GM19238 (cell line): ENCODE results near the gene RIMKLA.
A peak's percentile ranks its signal among the peaks of the same experiment; 100 is the strongest.

Experiments
- DNase-seq: peaks from one replicate; pipeline ENCODE4 v3.0.0; 2011; ENCODE audit warnings: low spot score; ENCODE audit not compliant: insufficient read length

The RIMKLA gene

DNA sequence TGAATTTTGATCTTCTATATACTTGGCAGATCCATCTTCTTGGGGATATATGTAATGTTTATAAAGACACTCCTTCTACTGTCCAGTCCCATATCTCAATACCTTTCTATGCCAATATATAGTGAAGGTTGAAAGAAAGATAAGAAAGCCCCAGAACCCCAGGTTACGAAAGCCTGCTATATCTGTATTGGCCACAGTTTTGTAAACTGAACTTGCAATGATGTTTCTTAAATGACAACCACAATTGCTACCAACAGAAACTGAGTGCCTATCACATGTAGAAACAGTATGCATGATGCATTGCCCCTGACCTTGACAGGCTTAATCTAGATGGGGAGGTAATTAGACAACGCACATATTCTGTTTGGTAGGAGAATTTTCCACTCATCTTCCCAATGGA, 7.8 kb upstream of the RIMKLA start:
- no peak for DNase-seq

DNA sequence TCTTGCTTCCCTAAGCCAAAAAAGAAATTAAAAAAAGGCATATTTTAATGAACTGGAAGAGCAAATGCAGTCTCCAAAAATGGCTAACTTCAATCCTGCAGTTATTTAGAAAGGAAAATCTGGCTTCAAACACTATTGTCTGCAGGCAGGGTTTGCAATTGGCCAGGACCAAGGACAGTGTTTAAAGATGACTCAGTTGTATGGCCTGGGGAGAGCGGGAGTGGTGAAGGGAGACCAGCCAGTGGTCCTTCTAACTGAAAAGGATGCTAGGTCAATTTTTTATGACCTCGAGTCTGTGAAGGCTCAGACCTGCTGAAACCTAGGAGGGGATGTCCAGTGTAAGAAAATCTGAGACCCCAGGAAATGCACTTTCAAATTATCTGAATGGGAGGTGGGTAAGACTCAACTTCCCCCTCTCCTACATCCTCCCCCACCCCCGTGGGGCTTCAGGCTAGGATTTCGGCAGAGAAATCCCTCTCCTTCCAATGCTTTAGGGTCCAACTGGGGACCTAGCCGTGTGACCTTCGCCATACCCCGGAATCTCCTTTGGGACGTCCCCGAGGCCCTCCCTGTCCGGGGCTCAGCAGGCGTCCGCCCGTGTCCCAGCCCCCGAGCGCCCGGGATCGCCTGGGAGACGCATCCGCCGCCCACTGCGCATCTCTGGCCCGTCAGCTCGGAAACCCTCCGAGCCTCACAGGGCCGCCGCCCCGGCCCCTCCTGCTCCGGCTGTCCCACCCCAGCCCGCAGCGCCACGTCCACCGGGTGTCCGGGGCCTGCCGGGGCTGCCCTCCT, 602 bp upstream of the RIMKLA start:
- DNase-seq, result peak; percentile 25

GRCh38 chr1:42381280-42381673, 685 bp downstream of the RIMKLA start:
- no peak for DNase-seq

GRCh38 chr1:42385283-42385682, 4.7 kb downstream of the RIMKLA start:
- no peak for DNase-seq

DNA sequence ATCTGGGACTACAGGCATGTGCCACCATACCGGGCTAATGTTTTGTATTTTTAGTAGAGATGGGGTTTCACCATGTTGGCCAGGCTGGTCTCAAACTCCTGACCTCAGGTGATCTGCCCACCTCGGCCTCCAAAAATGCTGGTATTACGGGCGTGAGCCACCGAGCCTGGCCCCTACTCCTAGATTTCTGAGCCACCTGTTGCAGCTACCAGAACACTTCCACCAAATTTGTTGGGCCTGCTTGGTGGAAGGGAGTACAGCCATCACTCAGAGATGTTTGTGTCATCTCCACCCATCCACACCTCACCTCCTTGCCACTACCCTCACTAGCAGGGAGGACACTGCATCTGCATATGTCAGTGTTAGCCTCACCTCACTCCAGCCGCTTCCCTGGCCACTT, 5.5 kb downstream of the RIMKLA start:
- no peak for DNase-seq

GRCh38 chr1:42392255-42392654, 11.7 kb downstream of the RIMKLA start:
- no peak for DNase-seq

- no peak for DNase-seq
These were observed 12.6 kb downstream of the RIMKLA start for GRCh38 chr1:42392967-42393848.

DNA sequence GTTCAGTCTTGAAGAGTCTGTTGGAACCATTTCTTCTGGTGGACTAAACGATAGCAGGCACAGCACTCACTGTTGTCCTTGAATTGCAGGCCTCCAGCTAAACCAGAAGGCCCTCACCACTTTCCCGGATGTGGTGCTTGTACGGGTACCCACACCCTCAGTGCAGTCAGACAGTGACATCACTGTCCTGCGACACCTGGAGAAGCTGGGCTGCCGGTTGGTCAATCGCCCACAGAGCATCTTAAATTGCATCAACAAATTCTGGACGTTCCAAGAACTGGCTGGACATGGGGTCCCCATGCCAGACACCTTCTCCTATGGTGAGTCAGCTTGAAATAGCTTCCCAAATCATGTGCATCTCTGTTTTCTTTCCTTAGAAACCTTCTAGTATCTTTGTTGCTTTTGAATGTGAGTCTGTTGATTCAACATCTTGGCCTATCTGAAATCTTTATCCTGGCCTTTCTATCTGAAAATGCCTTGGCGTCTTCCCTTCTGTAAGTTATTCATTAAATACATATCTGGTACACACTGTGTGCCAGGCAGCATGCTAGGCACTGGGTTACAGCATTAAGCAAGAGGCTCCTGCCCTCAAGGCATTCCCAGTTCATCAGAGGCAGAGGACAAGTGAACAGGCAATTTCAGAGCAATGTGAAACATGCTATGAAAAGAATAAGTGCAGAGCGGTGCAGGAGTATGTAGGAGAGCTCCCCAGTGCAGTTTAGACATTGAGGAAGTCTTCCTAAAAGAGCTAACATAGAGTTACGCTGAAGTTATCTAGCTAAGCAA, 18.9 kb downstream of the RIMKLA start:
- DNase-seq, result no peak

DNA sequence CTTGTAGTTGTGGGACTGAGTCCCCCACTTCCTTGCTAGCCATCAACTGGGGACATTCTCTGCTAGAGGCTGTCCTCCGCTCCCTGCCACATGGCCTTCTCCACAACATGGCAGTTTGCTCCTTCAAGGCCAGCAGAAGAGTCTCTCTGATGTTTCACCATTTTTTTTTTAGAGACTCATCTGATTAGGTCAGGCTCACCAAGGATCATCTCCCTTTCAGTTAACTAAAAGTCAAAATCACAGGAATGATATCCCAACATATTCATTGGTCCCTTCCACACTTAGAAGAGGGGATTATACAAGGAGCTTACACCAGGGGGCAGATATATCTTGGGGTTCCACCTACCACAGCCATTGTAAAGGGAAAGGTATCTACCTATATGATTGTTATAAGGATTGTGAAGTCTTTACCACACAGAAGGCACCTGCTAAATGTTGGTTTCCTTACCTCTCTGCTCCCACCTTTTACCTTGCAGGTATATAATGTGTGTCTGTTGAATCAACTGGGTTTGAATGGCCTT, 23.3 kb downstream of the RIMKLA start:
- DNase-seq, result no peak

DNA sequence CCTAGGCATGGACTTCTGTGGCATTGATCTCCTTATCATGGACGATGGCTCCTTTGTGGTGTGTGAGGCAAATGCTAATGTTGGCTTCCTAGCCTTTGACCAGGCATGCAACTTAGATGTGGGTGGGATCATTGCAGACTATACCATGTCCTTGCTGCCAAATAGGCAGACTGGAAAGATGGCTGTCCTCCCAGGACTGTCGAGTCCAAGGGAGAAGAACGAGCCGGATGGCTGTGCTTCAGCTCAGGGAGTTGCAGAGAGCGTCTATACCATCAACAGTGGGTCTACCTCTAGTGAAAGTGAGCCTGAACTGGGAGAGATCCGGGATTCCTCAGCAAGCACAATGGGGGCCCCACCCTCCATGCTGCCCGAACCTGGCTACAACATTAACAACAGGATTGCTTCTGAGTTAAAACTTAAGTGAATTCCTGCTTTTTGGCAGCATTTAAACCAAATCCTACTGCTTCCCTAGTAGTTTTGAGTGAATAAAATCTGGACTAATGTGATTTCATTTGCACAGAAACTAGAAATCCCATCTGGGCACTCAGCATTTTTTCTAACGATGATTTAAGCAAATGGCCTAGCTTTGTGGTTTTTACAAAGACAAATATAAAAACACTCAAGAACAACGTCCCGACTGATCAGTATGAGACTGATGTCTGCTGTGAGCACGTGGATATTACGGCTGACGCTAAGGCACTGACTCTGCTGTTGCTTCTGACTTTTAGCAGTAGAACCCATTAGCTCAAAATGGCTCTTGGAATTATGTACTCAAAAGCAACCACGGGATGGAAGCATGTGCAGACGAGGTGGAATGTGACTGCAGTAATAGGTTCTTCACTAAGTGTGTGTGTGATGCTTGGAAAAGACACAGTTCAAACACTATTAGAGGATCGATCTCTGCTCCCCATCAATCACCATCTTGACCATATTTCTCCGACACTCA, 34.2 kb downstream of the RIMKLA start:
- DNase-seq, result no peak

GRCh38 chr1:42417166-42417565, 36.6 kb downstream of the RIMKLA start:
- DNase-seq, result no peak

- DNase-seq, result no peak
These were observed 37.9 kb downstream of the RIMKLA start for GRCh38 chr1:42418516-42418915.

- DNase-seq, result no peak
These were observed 38.7 kb downstream of the RIMKLA start for GRCh38 chr1:42419126-42419821.

GRCh38 chr1:42420121-42420520, 39.5 kb downstream of the RIMKLA start:
- DNase-seq, result no peak

DNA sequence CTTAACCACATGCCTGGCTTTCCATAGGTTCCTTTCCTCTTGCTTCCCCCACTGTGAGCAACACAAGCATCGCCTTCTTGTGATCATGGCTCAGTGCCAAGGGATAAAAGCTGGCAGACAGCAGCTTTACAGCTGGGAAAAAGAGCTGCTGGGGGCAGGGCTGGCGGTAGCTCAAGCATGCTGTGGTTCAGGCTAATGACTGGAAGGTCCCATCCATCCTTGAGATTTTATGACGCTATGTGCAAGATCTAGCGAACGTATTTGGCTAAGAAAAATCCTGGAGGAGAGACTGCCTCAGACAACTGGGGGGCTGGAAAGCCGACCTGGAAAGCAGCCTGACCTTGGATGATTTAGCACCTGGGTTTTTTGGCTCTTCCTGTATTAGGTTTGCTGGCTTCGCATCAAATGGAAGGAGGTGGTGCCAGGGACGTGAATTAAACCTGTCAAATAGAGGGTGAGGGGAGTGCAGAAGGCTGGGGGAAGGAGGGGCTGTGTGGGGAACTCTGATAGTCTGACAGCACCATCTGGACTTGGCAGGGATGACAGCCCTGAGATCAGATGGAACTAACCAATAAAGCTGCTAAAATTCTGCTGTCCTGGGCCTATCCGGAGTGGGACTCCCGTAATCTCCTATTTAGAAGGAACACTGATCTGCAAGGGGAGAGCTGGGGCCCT, 40.5 kb downstream of the RIMKLA start:
- DNase-seq, result no peak

- no peak for DNase-seq
These were observed 42.1 kb downstream of the RIMKLA start for GRCh38 chr1:42422737-42423136.

- DNase-seq, result no peak
These were observed 43.1 kb downstream of the RIMKLA start for GRCh38 chr1:42423681-42424080.

- DNase-seq, result no peak
These were observed 43.6 kb downstream of the RIMKLA start for GRCh38 chr1:42424201-42424600.

- DNase-seq, result no peak
These were observed 46.6 kb downstream of the RIMKLA start for GRCh38 chr1:42427240-42427639.
